IMR-90 (cell line): ENCODE measurements around the gene RANBP3. TPM values are rescaled to one million over a fixed set of nuclear protein-coding genes. Genes with fewer than 3 reads are reported as not detected.

Experiments used
- ATAC-seq: fragments of 200-7000 bp; cut with Tn5 transposase; 2 replicates; pipeline ENCODE4 v1.9.1; 2020; ENCODE audit warnings: low read depth, mild to moderate bottlenecking, moderate library complexity
- BruUV-seq: library from RNA; stranded (reverse); fragments of 400-500 nt; replicated peaks from 2 replicates; lab custom pipeline; 2021; lab: Mats Ljungman, UMichigan
- CTCF ChIA-PET: fragments of 300-600 bp; formaldehyde crosslinking; extraction: SDS; loops from one replicate; lab custom pipeline; 2021; ENCODE audit warnings: antibody characterized with exemption; lab: Yijun Ruan, JAX
- POLR2A ChIA-PET: fragments of 300-600 bp; sonication (Branson Sonifier 250); formaldehyde crosslinking; loops from one replicate; lab custom pipeline; 2022; ENCODE audit warnings: antibody characterized with exemption; ENCODE audit not compliant: unreplicated experiment; lab: Charles Lee
- DNase-seq: peaks from one replicate; pipeline ENCODE4 v3.0.0; 2013
- H2AFZ ChIP-seq: replicated peaks from 2 replicates; pipeline ENCODE3; 2013; ENCODE audit warnings: low read length, mild to moderate bottlenecking; ENCODE audit not compliant: poor library complexity
- H2AK5ac ChIP-seq: 2 replicates; pipeline ENCODE4 v1.6.1; 2013; ENCODE audit warnings: low read depth, low read length, inconsistent platforms
- H2AK9ac ChIP-seq: replicated peaks from 2 replicates; pipeline ENCODE3; 2013; ENCODE audit warnings: mild to moderate bottlenecking, low read depth, low read length, moderate library complexity; ENCODE audit not compliant: poor library complexity
- H2BK120ac ChIP-seq: 2 replicates; pipeline ENCODE4 v1.6.1; 2013; ENCODE audit warnings: low read depth, low read length, inconsistent platforms
- H2BK15ac ChIP-seq: 3 replicates; pipeline ENCODE4 v1.6.1; 2013; ENCODE audit warnings: low read depth, low read length, inconsistent platforms
- H2BK20ac ChIP-seq: 2 replicates; pipeline ENCODE4 v1.6.1; 2013; ENCODE audit warnings: low read depth, mild to moderate bottlenecking, inconsistent platforms, low read length, moderate library complexity
- H2BK5ac ChIP-seq: 2 replicates; pipeline ENCODE4 v1.6.1; 2013; ENCODE audit warnings: mild to moderate bottlenecking, low read depth, low read length, inconsistent platforms; ENCODE audit not compliant: poor library complexity, severe bottlenecking
- H3K14ac ChIP-seq: replicated peaks from 2 replicates; pipeline ENCODE4 v1.6.1; 2013; ENCODE audit warnings: low read depth, low read length, inconsistent platforms
- H3K18ac ChIP-seq: 2 replicates; pipeline ENCODE4 v1.6.1; 2013; ENCODE audit warnings: low read depth, low read length, control low read depth
- H3K23ac ChIP-seq: 2 replicates; pipeline ENCODE4 v1.6.1; 2013; ENCODE audit warnings: low read depth, low read length, inconsistent platforms
- H3K27ac ChIP-seq: 2 replicates; pipeline ENCODE4 v1.5.1; 2013; ENCODE audit warnings: mild to moderate bottlenecking, control low read depth, low read length; ENCODE audit not compliant: insufficient read depth
- H3K27me3 ChIP-seq: 2 replicates; pipeline ENCODE4 v1.6.1; 2013; ENCODE audit warnings: low read length; ENCODE audit not compliant: control insufficient read depth, insufficient read depth
- H3K36me3 ChIP-seq: 2 replicates; pipeline ENCODE4 v1.6.1; 2013; ENCODE audit warnings: low read length, mixed read lengths; ENCODE audit not compliant: control insufficient read depth, insufficient read depth
- H3K4ac ChIP-seq: 2 replicates; pipeline ENCODE4 v1.6.1; 2013; ENCODE audit warnings: low read depth, low read length, inconsistent platforms
- H3K4me1 ChIP-seq: 2 replicates; pipeline ENCODE4 v1.6.1; 2013; ENCODE audit warnings: low read length, mixed read lengths; ENCODE audit not compliant: control insufficient read depth, insufficient read depth
- H3K4me2 ChIP-seq: 2 replicates; pipeline ENCODE4 v1.6.1; 2013; ENCODE audit warnings: low read depth, mild to moderate bottlenecking, control low read depth, low read length, moderate library complexity
- H3K4me3 ChIP-seq: 2 replicates; pipeline ENCODE4 v1.5.1; 2013; ENCODE audit warnings: low read depth, mild to moderate bottlenecking, control low read depth, low read length, moderate library complexity; ENCODE audit not compliant: insufficient read depth
- H3K56ac ChIP-seq: 2 replicates; pipeline ENCODE4 v1.6.1; 2013; ENCODE audit warnings: low read length, inconsistent platforms; ENCODE audit not compliant: insufficient read depth; ENCODE audit errors: extremely low read depth
- H3K79me1 ChIP-seq, 2 experiments: 2 replicates each; pipeline ENCODE4 v1.6.1; 2013; ENCODE audit warnings: low read length in 2 of 2, inconsistent platforms in 1 of 2, low read depth in 1 of 2
- H3K9ac ChIP-seq: 2 replicates; pipeline ENCODE4 v1.6.1; 2013; ENCODE audit warnings: low read depth, low read length, control low read depth
- H3K9me1 ChIP-seq: 2 replicates; pipeline ENCODE4 v1.6.1; 2013; ENCODE audit warnings: low read length, inconsistent platforms; ENCODE audit not compliant: insufficient read depth
- H3K9me3 ChIP-seq: 2 replicates; pipeline ENCODE4 v1.6.1; 2013; ENCODE audit warnings: low read length; ENCODE audit not compliant: control insufficient read depth, insufficient read depth
- H4K20me1 ChIP-seq: 2 replicates; pipeline ENCODE4 v1.6.1; 2013; ENCODE audit warnings: low read length, inconsistent platforms; ENCODE audit not compliant: insufficient read depth
- H4K5ac ChIP-seq: 2 replicates; pipeline ENCODE4 v1.6.1; 2013; ENCODE audit warnings: mild to moderate bottlenecking, low read depth, low read length, control low read depth
- H4K8ac ChIP-seq, 2 experiments: 2 replicates each; pipeline ENCODE4 v1.6.1; 2013; ENCODE audit warnings: low read depth in 2 of 2, low read length in 2 of 2, control low read depth in 1 of 2, inconsistent platforms in 1 of 2
- H4K91ac ChIP-seq: 2 replicates; pipeline ENCODE4 v1.6.1; 2013; ENCODE audit warnings: low read depth, low read length, inconsistent platforms; ENCODE audit not compliant: insufficient read depth
- BHLHE40 ChIP-seq: fragments of 150-350 bp; IDR thresholded peaks from 2 replicates; pipeline ENCODE4 v1.6.1; 2016; ENCODE audit warnings: mild to moderate bottlenecking, low read depth, low read length
- NFE2L2 ChIP-seq: fragments of 150-350 bp; IDR thresholded peaks from 2 replicates; pipeline ENCODE4 v1.6.1; 2016; ENCODE audit warnings: low read depth, mild to moderate bottlenecking, low read length
- SMC3 ChIP-seq: fragments of 150-350 bp; IDR thresholded peaks from 2 replicates; pipeline ENCODE4 v1.6.1; 2016; ENCODE audit warnings: low read depth, mild to moderate bottlenecking, antibody characterized with exemption, low read length, moderate library complexity
- WGBS, 2 experiments: methylation state at CpG; one replicate each; pipeline versions ENCODE4 v1.1.5 to v1.1.7; 2013; ENCODE audit warnings: missing lambda C conversion rate in 2 of 2; ENCODE audit not compliant: insufficient read length in 1 of 2; ENCODE audit errors: extremely low coverage in 2 of 2; 5-methylcytosine and 5-hydroxymethylcytosine counted together
- dilution Hi-C: fragments of 300-500 bp; cut with HindIII; formaldehyde crosslinking; loops from one replicate; pipeline ENCODE4 v1.14.3; 2018; ENCODE audit warnings: low sequenced_read_pairs; ENCODE audit not compliant: unreplicated experiment
- in situ Hi-C: fragments of 300-500 bp; cut with MboI; formaldehyde crosslinking; loops from 3 replicates; pipeline ENCODE4 v1.14.3; 2019; ENCODE audit warnings: low sequenced_read_pairs, inconsistent platforms, mixed read lengths
- intact Hi-C: fragments of 100-400 bp; cut with micrococcal nuclease; formaldehyde crosslinking; loops from 2 replicates; pipeline ENCODE4 v1.10.0; 2022
- polyA plus RNA-seq, 3 experiments: library from polyadenylated mRNA; depleted of rRNA; stranded (reverse); fragments of >200 nt; gene quantifications; 2 replicates each; pipeline ENCODE4 v1.2.3, GENCODE V29; 2012; ENCODE audit warnings: low replicate concordance in 1 of 3
- total RNA-seq: library from RNA; depleted of rRNA; stranded (reverse); fragments of >200 nt; gene quantifications from 2 replicates; pipeline ENCODE4 v1.2.3, GENCODE V29; 2012
- TF ChIP-seq, protein P1 (sequence below): conservative IDR thresholded peaks from 2 replicates; pipeline ENCODE4 v1.5.1; 2012; ENCODE audit warnings: mild to moderate bottlenecking, low read depth, low read length, improper control_type of control experiment
- TF ChIP-seq, protein P2 (sequence below): fragments of 150-350 bp; IDR thresholded peaks from 2 replicates; pipeline ENCODE4 v1.6.1; 2017; ENCODE audit warnings: mild to moderate bottlenecking, antibody characterized with exemption, low read length, low read depth

Gene RANBP3
- total and polyA plus RNA-seq, 2 of the 4 experiments (the other 2 are of a cell fraction) = 42.5 to 111 TPM

DNA sequence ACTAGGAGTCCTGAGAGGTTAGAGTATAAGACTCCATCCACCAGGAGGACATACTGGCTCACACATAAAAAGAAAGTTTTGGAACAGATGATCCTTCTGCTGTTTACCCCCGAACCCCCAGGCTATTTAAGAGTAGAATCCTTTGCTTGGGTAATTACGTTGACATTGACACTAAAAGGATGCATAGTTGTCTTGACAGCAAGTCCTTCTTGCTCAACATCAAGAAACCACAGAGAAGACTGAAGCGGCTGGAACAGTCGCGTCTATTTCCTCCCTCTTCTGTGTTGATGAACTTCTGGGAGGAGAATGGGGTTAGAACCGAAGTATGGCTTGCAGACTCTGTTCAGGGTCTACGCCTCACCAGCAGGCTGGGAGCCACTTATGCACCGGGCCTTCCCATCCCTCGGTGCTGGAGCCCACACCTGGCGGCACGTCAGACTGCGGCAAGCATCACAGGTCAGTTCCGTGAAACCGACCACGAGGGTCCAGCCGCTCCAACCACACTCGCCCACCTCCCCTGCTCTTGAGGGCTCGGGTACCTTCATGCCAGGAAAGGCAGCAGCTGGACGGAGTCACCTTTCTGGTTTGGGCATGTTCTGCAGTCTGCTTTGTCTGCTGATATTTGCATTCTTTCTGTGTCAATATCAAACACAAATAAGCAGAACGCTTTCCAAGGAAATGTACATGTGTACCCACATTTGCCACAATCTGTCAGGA is 42.4 kb upstream of the RANBP3 start:
- intact Hi-C loops = loop anchor here (5.0 kb wide), 1 partner anchor 218 kb away; no protein-coding TSS in a partner anchor
- H3K14ac ChIP-seq = no peak overlapping the region
- dilution Hi-C loops = no loop called here
- no peaks in the 10 kb centered on the region for H4K20me1 ChIP-seq
- no peak overlapping the region for H2BK20ac ChIP-seq
- no peak overlapping the region for H4K5ac ChIP-seq
- ATAC-seq (no peak), DNase-seq (no peak)
- no peak overlapping the region for H2AK5ac ChIP-seq
- no peaks in the 10 kb centered on the region for H3K36me3 ChIP-seq
- H3K9me1 ChIP-seq = peaks cover 4% of the 10 kb centered on the region; the same call in 1 of the 2 replicates
- H3K23ac ChIP-seq = no peak overlapping the region
- H3K9me3 ChIP-seq = no peaks in the 10 kb centered on the region
- H4K8ac ChIP-seq = no peak overlapping the region
- H3K4ac ChIP-seq = no peak overlapping the region
- no peak overlapping the region for H3K18ac ChIP-seq
- no peak overlapping the region for H2AFZ ChIP-seq
- H2BK15ac ChIP-seq = no peak overlapping the region
- no peak overlapping the region for H2AK9ac ChIP-seq
- TF ChIP-seq NFE2L2 (no peak), BHLHE40 (no peak), SMC3 (no peak)
- TF ChIP-seq, protein P1, sequence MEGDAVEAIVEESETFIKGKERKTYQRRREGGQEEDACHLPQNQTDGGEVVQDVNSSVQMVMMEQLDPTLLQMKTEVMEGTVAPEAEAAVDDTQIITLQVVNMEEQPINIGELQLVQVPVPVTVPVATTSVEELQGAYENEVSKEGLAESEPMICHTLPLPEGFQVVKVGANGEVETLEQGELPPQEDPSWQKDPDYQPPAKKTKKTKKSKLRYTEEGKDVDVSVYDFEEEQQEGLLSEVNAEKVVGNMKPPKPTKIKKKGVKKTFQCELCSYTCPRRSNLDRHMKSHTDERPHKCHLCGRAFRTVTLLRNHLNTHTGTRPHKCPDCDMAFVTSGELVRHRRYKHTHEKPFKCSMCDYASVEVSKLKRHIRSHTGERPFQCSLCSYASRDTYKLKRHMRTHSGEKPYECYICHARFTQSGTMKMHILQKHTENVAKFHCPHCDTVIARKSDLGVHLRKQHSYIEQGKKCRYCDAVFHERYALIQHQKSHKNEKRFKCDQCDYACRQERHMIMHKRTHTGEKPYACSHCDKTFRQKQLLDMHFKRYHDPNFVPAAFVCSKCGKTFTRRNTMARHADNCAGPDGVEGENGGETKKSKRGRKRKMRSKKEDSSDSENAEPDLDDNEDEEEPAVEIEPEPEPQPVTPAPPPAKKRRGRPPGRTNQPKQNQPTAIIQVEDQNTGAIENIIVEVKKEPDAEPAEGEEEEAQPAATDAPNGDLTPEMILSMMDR = no peak
- TF ChIP-seq, protein P2, sequence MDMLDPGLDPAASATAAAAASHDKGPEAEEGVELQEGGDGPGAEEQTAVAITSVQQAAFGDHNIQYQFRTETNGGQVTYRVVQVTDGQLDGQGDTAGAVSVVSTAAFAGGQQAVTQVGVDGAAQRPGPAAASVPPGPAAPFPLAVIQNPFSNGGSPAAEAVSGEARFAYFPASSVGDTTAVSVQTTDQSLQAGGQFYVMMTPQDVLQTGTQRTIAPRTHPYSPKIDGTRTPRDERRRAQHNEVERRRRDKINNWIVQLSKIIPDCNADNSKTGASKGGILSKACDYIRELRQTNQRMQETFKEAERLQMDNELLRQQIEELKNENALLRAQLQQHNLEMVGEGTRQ = no peak
- H3K27me3 ChIP-seq = no peaks in the 10 kb centered on the region
- H3K27ac ChIP-seq = no peak overlapping the region
- H3K79me1 ChIP-seq = no peaks in the 10 kb centered on the region
- ChIA-PET POLR2A (no interaction called here), CTCF (no interaction called here)
- H3K4me3 ChIP-seq = no peak overlapping the region
- H2BK5ac ChIP-seq = no peak overlapping the region
- no peak overlapping the region for H3K56ac ChIP-seq
- H3K9ac ChIP-seq = no peak overlapping the region
- no peak overlapping the region for H3K4me2 ChIP-seq
- H2BK120ac ChIP-seq = no peak overlapping the region
- in situ Hi-C loops = loop anchor here (10.0 kb wide), 1 partner anchor 216 kb away; the partner anchor contains the start of gene NRTN
- H3K4me1 ChIP-seq = peaks cover 9% of the 10 kb centered on the region
- WGBS, 2 experiments = 95% methylated on average over 11 of the region's 20 CpGs; no CpG with 5 or more reads in 1 of the 2 experiments
- no peak overlapping the region for H4K91ac ChIP-seq
- BruUV-seq = no TSS peak
